ENCODE measurements around the gene CFL2. TPM values are rescaled to one million over a fixed set of nuclear protein-coding genes. Genes with fewer than 3 reads are reported as not detected.

CFL2 gene
- total RNA-seq (100 to 1,000 TPM in 7 of 9 donors, 10 to 100 TPM in 2; 75.5 to 219 (median 133) TPM), polyA plus RNA-seq (100 to 1,000 TPM in 1 of 3 donors, 10 to 100 TPM in 2; 42.8 to 228 (median 63.6) TPM)
- long read RNA-seq, donor 1, full-length matches to known transcripts: 51 of 58 reads
- long read RNA-seq, donor 1, partial matches to known transcripts: 7 of 58 reads
- long read RNA-seq, donor 1, other reads (novel, unspliced or antisense): 0 of 58 reads
- long read RNA-seq, donor 2, full-length matches to known transcripts: 30 of 43 reads
- long read RNA-seq, donor 2, partial matches to known transcripts: 13 of 43 reads
- long read RNA-seq, donor 2, other reads (novel, unspliced or antisense): 0 of 43 reads
- long read RNA-seq, donor 3, full-length matches to known transcripts: 50 of 59 reads
- long read RNA-seq, donor 3, partial matches to known transcripts: 9 of 59 reads
- long read RNA-seq, donor 3, other reads (novel, unspliced or antisense): 0 of 59 reads
- long read RNA-seq, donor 4, full-length matches to known transcripts: 83 of 91 reads
- long read RNA-seq, donor 4, partial matches to known transcripts: 2 of 91 reads
- long read RNA-seq, donor 4, other reads (novel, unspliced or antisense): 6 of 91 reads
- long read RNA-seq, donor 5, full-length matches to known transcripts: 265 of 274 reads
- long read RNA-seq, donor 5, partial matches to known transcripts: 3 of 274 reads
- long read RNA-seq, donor 5, other reads (novel, unspliced or antisense): 6 of 274 reads
- long read RNA-seq, donor 6, full-length matches to known transcripts: 69 of 73 reads
- long read RNA-seq, donor 6, partial matches to known transcripts: 1 of 73 reads
- long read RNA-seq, donor 6, other reads (novel, unspliced or antisense): 3 of 73 reads
- long read RNA-seq, donor 7, full-length matches to known transcripts: 17 of 17 reads
- long read RNA-seq, donor 7, partial matches to known transcripts: 0 of 17 reads
- long read RNA-seq, donor 7, other reads (novel, unspliced or antisense): 0 of 17 reads
- long read RNA-seq, donor 8, full-length matches to known transcripts: 53 of 60 reads
- long read RNA-seq, donor 8, partial matches to known transcripts: 7 of 60 reads
- long read RNA-seq, donor 8, other reads (novel, unspliced or antisense): 0 of 60 reads
- long read RNA-seq, donor 9, full-length matches to known transcripts: 52 of 52 reads
- long read RNA-seq, donor 9, partial matches to known transcripts: 0 of 52 reads
- long read RNA-seq, donor 9, other reads (novel, unspliced or antisense): 0 of 52 reads
- long read RNA-seq, donor 10, full-length matches to known transcripts: 19 of 19 reads
- long read RNA-seq, donor 10, partial matches to known transcripts: 0 of 19 reads
- long read RNA-seq, donor 10, other reads (novel, unspliced or antisense): 0 of 19 reads

GRCh38 chr14:34714320-34715126, at the start of gene CFL2:
CFL2 (minus strand) TSS chr14:34714593; CDS start chr14:34714540, 53 bp downstream.
- peaks cover 0 to 9% of the 10 kb centered on the region in 2 donors for H3K36me3 ChIP-seq (replicated peaks in 1 of 2)
- TF ChIP-seq POLR2A (IDR thresholded peaks at IDR 0.05): peak; percentile 83 to 87
- peak in 1 of 6 experiments; percentile 9 for TF ChIP-seq CTCF (IDR thresholded peaks at IDR 0.05)
- no peaks in the 10 kb centered on the region for H3K27me3 ChIP-seq
- 0 to 1% (median 1%) methylated on average over 4 to 76 of the region's 76 CpGs for WGBS, 4 donors
- H3K27ac ChIP-seq: peak within 1 kb of the TSS; percentile 45 to 98 (median 95)
- no peaks in the 10 kb centered on the region for H3K9me3 ChIP-seq (replicated peaks in 1 of 3)
- H3K4me3 ChIP-seq: peak within 1 kb of the TSS; percentile 72 to 85 (median 78)
- intact Hi-C loops (cut with DNase I): loop anchor here in 1 of 2 donors (5.0 kb wide), 1 partner anchor 37 kb away; no protein-coding TSS in a partner anchor
- H3K4me1 ChIP-seq (replicated peaks in 1 of 2): peaks cover 33 to 41% of the 10 kb centered on the region in 2 donors
- peak; percentile 85 to 91 (median 87) for DNase-seq

- Histone ChIP-seq H3K9me3 (replicated peaks in 1 of 3) (no peaks in the 10 kb centered on the region), H3K27ac (no peak overlapping the region), H3K36me3 (replicated peaks in 1 of 2) (peaks cover 0 to 19% of the 10 kb centered on the region in 2 donors), H3K4me1 (replicated peaks in 1 of 2) (peaks cover 0 to 6% of the 10 kb centered on the region in 2 donors), H3K27me3 (no peaks in the 10 kb centered on the region), H3K4me3 (no peak overlapping the region)
- WGBS, 4 donors: 93 to 98% (median 96%) methylated on average over 2 of the region's 2 CpGs
- intact Hi-C loops (cut with DNase I): no loop called here
- DNase-seq: no peak
- TF ChIP-seq CTCF (IDR thresholded peaks at IDR 0.05) (no peak), POLR2A (IDR thresholded peaks at IDR 0.05) (no peak)
These were observed 40.8 kb upstream of the CFL2 start for GRCh38 chr14:34755215-34755614.

- H3K4me1 ChIP-seq (replicated peaks in 1 of 2): peaks cover 0 to 6% of the 10 kb centered on the region in 2 donors
- TF ChIP-seq POLR2A (IDR thresholded peaks at IDR 0.05) (no peak), CTCF (IDR thresholded peaks at IDR 0.05) (no peak)
- 79 to 98% (median 93%) methylated on average over 1 of the region's 1 CpG for WGBS, 4 donors
- no peak for DNase-seq
- H3K27ac ChIP-seq: no peak overlapping the region
- H3K36me3 ChIP-seq (replicated peaks in 1 of 2): peaks cover 0 to 19% of the 10 kb centered on the region in 2 donors
- no peaks in the 10 kb centered on the region for H3K27me3 ChIP-seq
- intact Hi-C loops (cut with DNase I): no loop called here
- H3K9me3 ChIP-seq (replicated peaks in 1 of 3): no peaks in the 10 kb centered on the region
- no peak overlapping the region for H3K4me3 ChIP-seq
These were observed 40.3 kb upstream of the CFL2 start for GRCh38 chr14:34754687-34755086.
